Uterus (tissue), 2 donors: ENCODE data around the gene ITGA11.

Experiments
- CTCF ChIP-seq, 4 experiments: fragments of 200-600 bp in 2 of 4; fragments of 450-650 bp in 2 of 4; sonication (generic) in 2 of 4; IDR thresholded peaks; one replicate each; pipeline ENCODE4 v1.5.1; 2016 to 2019; ENCODE audit warnings: antibody characterized with exemption in 4 of 4, mild to moderate bottlenecking in 2 of 4, moderate library complexity in 1 of 4
- POLR2A ChIP-seq, 2 donors: fragments of 450-650 bp; IDR thresholded peaks; one replicate each; pipeline ENCODE4 v1.6.1; 2016; ENCODE audit warnings: antibody characterized with exemption in 2 of 2, mild to moderate bottlenecking in 1 of 2, moderate library complexity in 1 of 2

- TF ChIP-seq CTCF (IDR thresholded peaks at IDR 0.05): no peak
- TF ChIP-seq POLR2A (IDR thresholded peaks at IDR 0.05): no peak
Measured at GRCh38 chr15:68414206-68414555, 17.8 kb downstream of the ITGA11 start.
